Posterior cingulate gyrus (tissue), 11 donors: ENCODE results near the gene HS3ST3A1.
"Not testable (repeated sequence)": the region's sequence is repeated elsewhere in the genome, so short reads cannot be mapped to it uniquely, and the experiment has no call there.

Experiments
- DNase-seq, 10 donors: peaks; one replicate each; pipeline versions ENCODE4 v3.0.0 to v3.0.0-alpha.2; 2020 to 2021; ENCODE audit warnings: mixed read lengths in 3 of 10
- intact Hi-C: fragments of 100-400 bp; cut with DNase I; formaldehyde crosslinking; loops from one replicate; pipeline ENCODE4 v1.15.1; 2023

Gene HS3ST3A1

DNA sequence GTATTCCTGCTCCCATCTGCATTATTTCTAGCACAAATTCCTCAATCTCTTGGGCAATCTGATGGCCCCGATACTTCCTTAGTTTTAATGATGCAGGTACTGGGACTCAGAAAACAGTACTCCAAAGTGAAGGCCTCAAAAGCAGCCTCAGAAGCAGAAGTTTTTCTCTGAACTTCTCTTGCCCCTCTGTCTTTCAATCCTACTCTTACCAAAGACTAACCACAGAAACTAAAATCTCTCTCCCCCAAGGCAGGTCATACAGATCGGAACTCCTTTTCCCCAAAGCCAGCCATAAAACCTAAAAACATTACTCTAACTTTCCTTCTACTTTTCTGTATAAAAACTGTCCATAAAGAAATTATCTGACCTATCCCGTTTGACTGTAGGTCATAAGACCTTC, 103.5 kb downstream of the HS3ST3A1 start:
- DNase-seq: no peak
- intact Hi-C loops: no loop called here

DNA sequence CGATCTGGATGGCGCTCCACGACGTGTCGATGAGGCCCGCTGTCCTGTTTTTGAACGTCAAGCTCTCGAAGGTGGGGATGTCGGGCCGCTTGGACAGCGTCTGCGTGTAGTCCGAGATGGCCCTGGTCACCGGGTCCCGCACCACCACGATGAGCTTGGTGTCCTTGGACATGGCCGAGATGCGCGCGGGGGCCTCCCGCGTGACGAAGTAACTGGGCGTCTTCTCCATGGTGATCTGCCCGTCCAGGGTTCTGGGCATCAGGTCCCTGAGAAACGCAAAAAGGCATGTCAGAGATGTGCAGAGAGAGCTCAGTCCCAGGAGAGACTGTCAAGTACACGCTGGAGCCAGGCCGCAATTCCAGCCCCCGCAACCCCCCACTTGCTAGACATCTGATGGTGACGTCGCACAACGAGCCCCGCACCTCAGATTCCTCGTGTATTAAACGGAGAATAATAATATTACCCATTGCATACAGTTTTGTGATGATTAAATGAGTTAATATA, 105.1 kb downstream of the HS3ST3A1 start:
- DNase-seq: peak in 2 of 10 donors; percentile 49 to 55
- intact Hi-C loops: not testable (repeated sequence)

DNA sequence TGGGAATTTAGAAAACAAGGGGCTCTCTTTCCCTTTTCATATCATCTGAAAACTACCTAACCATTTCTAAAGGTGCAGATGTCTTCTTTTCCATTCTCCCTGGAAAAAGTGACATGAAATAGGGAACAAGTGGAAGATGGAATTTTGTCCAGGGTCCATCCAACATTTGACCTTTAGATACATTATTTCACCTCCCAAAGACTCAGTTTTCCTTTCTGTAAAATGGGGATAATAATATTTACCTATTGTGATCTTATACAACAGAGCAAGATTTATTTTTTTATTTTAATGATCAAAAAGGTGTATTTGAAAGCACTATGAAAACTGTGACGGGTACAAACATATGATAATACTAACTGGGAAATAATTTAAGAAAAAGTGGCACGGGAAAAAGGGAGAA, 106.3 kb downstream of the HS3ST3A1 start:
- intact Hi-C loops: no loop called here
- DNase-seq: no peak

DNA sequence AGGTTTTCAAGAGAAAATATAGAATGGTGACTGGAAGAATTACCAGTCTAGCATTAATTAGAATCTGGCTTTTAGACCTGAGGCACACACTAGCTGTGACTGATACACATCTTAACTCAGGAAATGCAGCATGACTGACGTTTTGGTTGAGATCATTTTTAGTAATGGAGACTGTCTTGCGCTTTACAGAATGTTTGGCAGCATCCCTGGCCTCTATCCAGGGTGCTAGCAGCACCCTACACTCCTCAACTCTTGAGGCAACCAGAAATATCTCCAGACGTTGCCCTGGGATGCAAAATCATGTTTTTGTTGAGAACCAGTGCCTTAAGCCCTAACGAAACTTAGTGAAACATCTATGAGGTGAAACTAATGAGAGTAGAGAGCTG, 109.0 kb downstream of the HS3ST3A1 start:
- intact Hi-C loops: no loop called here
- no peak for DNase-seq

DNA sequence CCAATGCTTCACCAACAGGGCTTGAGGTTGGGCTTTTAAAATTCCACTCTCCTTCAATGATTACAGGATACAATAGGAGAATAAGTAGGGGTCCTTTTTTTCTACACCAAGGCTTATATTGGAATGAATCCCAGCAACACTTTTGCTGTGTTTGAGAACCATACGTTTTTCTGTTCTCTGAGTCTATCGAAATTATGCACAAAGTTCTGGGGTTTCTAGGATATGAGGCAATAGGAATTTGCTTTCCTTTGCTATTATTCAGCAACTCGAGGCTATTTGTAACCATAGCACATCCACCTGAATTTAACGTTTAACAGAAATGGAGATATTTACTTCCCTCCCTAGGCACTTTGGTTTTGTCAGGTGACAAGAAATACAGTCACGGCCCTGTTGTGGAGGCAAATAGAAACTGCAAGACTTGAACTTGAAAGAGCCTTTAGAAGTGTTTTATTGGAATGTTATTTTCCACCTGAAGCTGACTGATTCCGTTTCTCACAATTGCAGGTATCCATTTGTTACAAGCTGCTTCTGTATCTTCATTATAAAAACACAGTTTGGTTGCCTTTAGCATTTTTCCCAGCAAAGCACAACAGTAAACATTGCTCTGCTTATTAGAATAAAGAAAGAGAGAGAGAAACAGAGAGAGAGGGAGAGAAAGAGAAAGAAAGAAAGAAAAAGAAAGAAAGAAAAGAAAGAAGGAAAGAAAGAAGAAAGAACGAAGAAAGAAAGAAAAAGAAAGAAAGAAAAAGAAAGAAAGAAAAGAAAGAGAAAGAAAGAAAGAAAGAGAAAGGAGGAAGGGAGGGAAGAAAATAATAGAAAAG, 109.6 kb downstream of the HS3ST3A1 start:
- DNase-seq: no peak
- intact Hi-C loops: no loop called here

DNA sequence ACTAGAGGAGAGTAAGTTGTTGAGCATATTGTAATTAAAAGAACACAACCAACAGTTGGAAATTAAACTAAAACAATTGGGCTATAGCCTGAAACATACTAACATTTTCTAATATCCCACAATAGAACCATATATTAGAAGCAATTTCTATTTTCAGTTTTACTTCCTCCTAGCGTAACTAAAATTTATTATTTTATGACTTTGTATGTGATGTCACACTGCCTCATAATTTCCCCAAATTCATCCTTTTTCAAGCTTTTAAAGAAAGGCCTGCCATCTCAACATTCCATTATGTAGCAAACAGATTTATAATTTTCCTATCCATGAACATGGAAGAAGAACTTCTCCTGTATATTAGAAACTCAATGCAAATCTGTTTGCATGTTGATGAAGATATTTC, 110.2 kb downstream of the HS3ST3A1 start:
- DNase-seq: no peak
- intact Hi-C loops: no loop called here

DNA sequence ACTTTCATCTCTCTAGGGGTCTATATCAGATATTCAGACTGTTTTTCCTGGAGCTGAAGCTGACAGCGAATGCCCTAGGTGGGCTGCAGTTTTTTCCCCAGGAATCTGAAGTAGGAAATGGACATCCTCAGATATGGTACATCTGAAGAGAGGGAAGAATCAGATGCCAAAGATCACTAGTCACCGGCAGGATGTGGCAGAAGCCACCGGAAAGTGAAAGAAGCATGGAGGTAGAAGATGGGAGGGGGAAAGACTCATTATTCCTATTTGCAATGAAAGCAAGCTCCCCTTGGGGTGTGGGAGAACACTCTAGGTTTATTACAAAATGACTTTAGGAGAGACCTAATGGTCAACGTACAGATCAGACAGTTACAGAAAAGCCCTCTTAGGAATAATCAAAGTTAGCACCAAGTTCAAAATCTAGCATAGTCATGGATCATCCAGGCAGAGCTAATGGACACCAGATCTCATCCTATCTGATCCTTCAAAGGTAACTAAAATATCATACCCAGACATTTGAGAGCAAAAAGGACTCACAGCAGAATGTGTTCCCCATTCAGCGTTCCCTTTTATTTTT, 110.7 kb downstream of the HS3ST3A1 start:
- DNase-seq: no peak
- intact Hi-C loops: no loop called here

DNA sequence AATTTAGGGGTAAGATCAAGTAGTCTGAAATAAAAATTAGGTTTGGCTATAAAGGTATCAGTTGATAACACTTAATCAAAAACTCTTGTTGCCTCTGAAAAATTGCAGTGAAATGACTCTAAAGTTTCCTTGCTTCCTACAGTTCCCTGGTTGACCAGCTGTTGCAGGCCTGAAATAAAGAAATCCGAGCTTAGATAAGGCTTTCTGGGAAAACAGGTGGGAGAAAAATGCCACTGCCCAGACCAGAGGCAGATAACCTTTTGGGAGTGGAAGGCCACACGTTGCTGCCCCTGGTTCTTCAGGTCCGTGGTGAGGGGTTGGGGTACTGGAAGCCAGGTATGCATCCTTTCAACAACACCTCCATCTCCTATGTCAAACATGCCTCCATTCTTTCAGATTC, 111.3 kb downstream of the HS3ST3A1 start:
- intact Hi-C loops: no loop called here
- no peak for DNase-seq

DNA sequence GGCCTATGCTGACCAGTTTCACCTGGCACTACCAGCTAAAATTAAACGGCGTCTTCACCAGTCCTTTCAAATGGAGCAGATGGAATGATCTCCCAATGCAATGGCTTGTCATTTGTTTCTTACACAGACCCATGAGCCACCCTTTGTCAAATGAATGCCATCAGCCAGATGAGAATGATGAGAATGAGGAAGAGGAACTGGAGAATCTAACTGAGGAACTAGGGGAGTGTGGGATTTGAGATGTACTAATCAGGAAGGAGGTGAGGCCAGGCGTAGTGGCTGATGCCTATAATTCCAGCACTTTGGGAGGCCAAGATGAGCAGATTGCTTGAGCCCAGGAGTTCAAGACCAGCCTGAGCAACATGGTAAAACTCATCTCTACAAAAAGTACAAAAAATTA, 116.4 kb downstream of the HS3ST3A1 start:
- intact Hi-C loops: no loop called here
- no peak for DNase-seq

DNA sequence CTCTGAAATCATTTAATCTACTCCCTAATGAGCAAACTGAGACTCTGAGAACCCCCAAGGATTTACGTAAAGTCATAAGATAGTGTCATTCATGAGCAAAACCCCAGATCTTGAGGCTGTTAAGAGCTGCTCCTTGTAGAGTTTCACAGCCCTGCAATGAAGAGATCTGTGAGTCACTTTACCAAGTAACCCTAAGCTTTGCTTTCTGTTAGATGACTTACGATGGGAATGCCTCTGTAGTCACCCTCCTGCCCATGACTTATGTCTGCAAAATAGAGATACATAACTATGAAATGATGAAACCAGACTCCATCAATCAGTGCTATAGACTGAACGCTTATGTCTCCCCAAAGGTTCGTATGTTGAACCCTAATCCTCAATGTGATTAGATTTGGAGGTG, 117.7 kb downstream of the HS3ST3A1 start:
- intact Hi-C loops: no loop called here
- no peak for DNase-seq

DNA sequence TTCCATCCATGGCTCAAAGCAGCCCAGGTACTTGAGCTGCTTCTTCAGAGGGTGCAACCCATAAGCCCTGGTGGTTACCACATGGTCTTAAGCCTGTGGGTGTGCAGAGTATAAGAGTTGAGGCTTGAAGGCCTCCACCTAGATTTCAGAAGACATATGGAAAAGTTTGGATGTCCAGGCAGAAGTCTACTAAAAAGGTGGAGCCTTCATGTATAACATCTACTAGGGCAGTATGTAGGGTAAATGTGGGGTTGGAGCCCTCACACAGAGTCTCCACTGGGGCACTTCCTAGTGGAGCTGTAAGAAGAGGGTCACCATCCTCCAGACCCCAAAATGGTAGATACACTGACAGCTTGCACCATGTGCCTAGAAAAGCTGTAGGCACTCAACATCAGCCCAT, 120.9 kb downstream of the HS3ST3A1 start:
- DNase-seq: no peak
- intact Hi-C loops: no loop called here

DNA sequence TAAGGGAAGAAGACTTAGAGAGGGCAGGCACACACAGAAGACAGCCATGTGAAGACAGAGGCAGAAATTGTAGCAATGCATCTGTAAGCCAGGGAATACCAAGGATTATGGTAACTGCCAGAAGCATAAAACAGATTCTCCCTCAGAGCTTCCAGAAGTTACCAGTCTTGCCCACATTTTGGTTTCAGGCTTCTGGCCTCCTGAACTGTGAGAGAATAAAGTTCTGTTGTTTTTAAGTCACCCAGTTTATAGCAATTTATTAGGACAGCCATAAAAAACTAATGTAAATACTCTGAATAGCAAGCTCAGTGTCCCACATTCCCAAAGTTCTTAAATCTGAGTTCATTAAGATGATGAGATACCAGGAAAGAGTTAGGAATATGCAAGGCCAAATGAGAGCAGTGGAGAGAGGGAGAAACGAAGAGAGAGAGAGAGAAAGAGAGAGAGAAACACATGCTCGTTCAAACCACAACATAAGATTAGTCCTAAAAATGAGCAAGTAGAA, 123.4 kb downstream of the HS3ST3A1 start:
- intact Hi-C loops: no loop called here
- DNase-seq: no peak

DNA sequence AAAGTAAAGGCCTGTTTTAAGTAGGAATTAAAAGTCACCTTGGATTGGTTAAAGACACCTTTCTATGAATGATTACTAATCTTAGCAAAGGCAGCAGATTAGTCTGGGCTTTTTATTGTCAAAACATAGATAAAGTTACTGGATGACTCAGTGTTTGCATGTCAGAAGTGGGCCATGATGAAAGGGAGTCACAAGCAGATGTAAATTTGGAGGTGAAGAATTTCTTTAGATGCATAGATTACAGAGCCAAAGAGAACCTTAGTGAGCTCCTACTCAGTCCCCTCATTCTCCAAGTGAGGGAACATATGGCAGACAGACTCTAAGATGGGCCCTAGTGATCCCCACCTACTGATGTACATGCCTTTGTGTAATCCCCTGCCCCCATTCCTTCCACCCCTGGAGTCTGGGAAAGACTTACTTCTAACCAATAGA, 124.5 kb downstream of the HS3ST3A1 start:
- intact Hi-C loops: no loop called here
- DNase-seq: no peak

DNA sequence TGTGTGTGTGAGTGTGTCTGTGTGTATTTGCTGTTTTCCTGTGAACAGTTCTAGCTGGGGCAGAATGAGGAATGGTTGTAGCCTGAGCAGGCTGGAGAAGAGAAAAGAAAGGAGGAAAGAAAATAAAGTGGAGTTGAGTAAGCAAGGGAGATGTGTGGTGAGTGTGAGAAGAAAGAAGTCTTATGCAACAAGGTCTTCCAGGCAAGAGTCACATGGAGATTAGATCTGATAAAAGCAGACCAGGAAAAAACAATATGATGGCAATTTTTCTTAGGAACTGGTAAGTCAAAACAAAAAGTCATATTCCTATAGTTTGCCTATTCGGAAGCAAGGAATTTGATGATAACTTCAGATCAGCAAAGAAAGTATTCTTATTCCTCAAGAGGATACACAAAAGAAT, 125.0 kb downstream of the HS3ST3A1 start:
- intact Hi-C loops: no loop called here
- DNase-seq: no peak

DNA sequence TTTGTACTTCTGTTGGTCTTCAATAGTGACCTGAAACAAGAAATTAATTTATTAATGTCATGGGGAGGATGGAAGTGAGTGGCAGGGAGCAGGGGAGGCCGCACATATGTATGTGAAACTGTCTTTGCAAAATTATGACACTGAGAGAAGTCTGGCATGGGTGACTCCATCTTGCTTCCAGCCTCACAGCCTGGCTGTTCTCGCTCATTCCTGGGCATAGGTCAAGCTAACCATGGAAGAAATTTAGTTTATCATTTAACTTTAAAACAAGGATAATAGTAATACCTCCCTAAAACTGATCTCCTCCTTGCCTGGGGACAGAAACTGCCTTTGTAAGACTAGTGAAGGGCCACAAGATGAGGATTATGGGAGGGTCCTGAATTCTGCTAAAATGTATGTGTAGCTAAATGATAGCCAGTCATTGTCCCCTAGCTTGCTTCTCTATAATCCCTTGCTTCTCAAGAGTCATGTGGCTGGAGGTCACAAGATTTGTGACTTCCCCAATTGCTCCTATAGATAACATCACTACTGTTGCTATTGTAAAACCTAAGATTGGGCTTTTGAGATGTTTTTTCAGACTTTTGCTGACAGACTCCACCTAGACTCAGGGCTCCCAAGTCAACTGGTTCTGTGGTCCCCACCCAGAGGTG, 126.0 kb downstream of the HS3ST3A1 start:
- no peak for DNase-seq
- intact Hi-C loops: no loop called here

DNA sequence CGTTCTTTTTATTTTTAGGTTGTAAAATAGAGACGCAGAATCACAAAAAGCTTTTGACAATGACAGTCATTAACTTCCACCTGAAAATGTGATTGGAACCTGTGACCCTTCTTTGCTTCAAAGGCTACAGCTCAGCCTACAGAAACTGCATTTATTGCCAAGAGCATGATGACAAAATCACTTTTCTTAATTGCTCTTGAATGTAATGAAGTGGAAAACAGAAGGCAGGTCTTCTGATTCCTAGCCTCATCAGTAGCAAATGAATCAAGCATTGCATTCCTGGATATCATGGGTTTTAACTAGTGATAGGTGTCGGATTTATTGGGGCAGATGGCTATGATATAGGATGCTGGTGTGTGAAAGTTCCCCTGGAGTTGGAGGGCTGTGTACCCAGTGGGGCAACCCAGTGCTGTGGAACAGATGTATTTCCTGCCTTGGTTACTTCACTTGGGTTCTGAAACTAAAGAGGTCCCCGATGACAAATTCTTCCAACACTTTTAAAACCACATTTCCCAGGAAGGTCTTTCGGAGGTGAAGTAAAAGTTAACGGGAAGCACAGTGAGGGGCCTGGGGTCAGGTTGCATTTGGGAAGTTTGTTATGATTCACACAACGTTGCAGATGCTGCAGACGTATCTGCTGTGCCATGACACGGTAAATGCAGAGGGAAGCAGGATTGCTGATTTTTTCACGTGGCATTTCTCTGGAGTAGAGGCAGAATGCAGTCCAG, 127.5 kb downstream of the HS3ST3A1 start:
- intact Hi-C loops: no loop called here

DNA sequence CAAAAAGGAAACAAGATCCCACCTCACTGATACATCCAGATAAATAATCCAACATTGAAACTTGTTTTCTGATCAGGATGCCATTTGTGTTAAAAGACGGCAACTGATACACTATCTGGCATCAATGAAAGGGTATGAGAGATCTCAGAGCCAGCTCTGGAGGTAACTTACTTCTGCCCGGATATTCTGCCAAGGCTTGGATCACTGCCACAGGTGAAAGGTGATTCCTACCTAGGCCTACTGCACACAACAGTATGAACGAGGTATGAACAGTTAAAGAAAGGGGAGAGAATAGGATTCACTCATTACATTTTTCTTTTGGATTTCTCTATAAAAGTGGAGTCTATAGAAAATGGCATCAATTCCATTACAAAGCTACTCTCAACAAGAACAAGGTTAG, 136.1 kb downstream of the HS3ST3A1 start:
- no peak for DNase-seq
- intact Hi-C loops: no loop called here

More for the DNA sequence above, 127.5 kb downstream of the HS3ST3A1 start:
- DNase-seq: no peak

DNA sequence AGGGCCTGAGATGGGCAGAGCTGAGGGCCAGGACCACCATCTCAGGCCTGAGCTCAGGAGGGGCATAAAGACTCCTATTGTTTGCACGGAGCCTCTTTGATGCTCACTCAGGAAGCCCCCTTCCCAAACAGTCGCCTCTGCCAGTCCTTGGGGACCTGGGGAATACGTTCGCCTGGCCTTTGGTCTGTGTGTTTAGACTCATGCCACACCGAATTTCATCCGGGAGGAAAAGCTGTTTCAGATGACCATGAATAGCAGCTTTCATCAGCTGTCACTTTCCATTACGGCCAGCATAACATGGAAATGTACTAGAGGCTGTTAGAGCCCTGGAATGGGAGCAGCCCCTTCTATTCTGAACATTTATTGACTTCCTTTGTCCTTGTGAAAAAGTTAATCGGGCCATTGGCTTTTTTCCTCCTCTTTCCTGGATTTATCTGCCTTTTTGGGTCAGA, 139.0 kb downstream of the HS3ST3A1 start:
- DNase-seq: no peak
- intact Hi-C loops: no loop called here

DNA sequence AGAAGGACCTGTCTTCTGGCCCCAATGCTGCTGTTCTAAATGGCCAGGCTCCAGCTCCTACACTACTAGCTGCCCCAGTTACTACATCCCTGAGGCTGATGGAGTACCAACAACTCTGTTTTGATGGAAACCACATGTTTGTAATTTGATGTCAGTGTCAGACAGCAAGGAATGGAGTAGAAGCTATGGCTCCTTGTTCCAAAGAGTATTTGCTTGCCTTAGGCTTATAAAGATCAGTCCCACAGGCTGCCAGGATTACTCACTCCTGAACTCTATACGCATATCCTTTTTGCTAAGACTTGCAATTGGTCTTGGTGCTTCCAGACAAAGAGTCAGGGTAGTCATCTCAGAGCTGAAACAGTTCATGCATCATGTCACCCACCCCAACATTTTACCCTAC, 139.6 kb downstream of the HS3ST3A1 start:
- intact Hi-C loops: no loop called here
- no peak for DNase-seq

DNA sequence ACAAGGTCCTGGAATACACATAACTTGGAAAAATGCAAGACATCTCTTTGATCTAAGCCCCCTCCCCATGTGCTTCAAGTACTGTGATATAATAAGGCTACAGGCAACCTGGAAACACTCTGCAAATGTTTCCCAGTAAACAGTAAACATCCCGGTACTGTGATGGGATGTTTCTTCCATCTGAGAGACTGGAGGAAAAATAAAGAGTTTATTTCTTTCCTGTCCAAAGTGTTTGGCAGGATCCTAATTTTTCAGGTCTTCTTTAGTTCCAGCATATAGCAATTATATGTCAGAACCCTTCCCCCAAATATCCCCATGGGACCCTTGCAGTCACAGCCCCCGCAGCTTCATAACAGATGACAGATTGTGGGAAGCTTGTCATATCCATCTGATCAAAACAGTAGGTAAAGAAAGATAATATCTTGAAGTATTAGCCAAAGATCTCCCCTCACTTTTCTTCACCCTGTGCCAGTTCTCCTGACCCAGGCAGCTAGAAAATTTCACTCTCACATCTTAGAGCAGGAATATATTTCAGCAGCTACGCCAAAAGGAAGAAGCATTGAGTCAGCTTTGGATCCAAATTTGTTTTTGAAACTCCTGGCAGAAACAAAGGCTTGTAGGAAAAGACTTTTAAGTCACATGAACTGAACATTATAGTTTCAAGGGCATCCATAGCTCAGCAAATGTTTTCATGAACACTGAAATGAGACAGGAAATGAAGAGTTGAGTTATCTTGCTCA, 141.3 kb downstream of the HS3ST3A1 start:
- DNase-seq: no peak
- intact Hi-C loops: no loop called here
